Upper lobe of left lung (tissue), 6 donors: Measurements from ENCODE around the gene CREBRF. TPM values are rescaled to one million over a fixed set of nuclear protein-coding genes. Genes with fewer than 3 reads are reported as not detected.
"Not testable (repeated sequence)": the region's sequence is repeated elsewhere in the genome, so short reads cannot be mapped to it uniquely, and the experiment has no call there.

ENCODE experiments used
- ATAC-seq, 2 donors: fragments of 200-7000 bp; cut with Tn5 transposase; one replicate each; pipeline ENCODE4 v1.9.1; 2022; ENCODE audit warnings: mild to moderate bottlenecking in 2 of 2, moderate library complexity in 2 of 2; ENCODE audit not compliant: low FRiP score in 2 of 2
- DNase-seq, 2 donors: peaks; one replicate each; pipeline ENCODE4 v3.0.0-alpha.2; 2019 to 2020
- H3K27ac ChIP-seq, 4 donors: fragments of 200-600 bp; sonication (generic); one replicate each; pipeline ENCODE4 v1.5.1; 2016 to 2019
- H3K27me3 ChIP-seq, 4 donors: fragments of 200-600 bp; sonication (generic); one replicate each; pipeline ENCODE4 v1.5.1; 2017 to 2019
- H3K36me3 ChIP-seq, 4 donors: fragments of 200-600 bp; sonication (generic); one replicate each; pipeline ENCODE4 v1.5.1; 2016 to 2019
- H3K4me1 ChIP-seq, 4 donors: fragments of 200-600 bp; sonication (generic); one replicate each; pipeline ENCODE4 v1.5.1; 2018 to 2019
- H3K4me3 ChIP-seq, 4 donors: fragments of 200-600 bp; sonication (generic); one replicate each; pipeline ENCODE4 v1.5.1; 2017 to 2019; ENCODE audit warnings: mild to moderate bottlenecking in 2 of 4, moderate library complexity in 1 of 4
- H3K9me3 ChIP-seq, 4 donors: fragments of 200-600 bp; sonication (generic); one replicate each; pipeline ENCODE4 v1.5.1; 2018 to 2019
- EP300 ChIP-seq, 4 donors: sonication (generic); formaldehyde crosslinking; IDR thresholded peaks; one replicate each; pipeline ENCODE4 v1.5.1; 2017; ENCODE audit warnings: antibody characterized with exemption in 4 of 4, control low read depth in 2 of 4
- POLR2A ChIP-seq, 4 donors: fragments of 450-650 bp; IDR thresholded peaks; one replicate each; pipeline ENCODE4 v1.5.1; 2016 to 2017; ENCODE audit warnings: antibody characterized with exemption in 4 of 4, mild to moderate bottlenecking in 2 of 4
- POLR2AphosphoS5 ChIP-seq, 2 donors: sonication (generic); formaldehyde crosslinking; IDR thresholded peaks; one replicate each; pipeline ENCODE4 v1.5.1; 2017; ENCODE audit warnings: antibody characterized with exemption in 2 of 2
- WGBS, 2 donors: methylation state at CpG; one replicate each; pipeline ENCODE4 v1.1.5; 2017 to 2018; 5-methylcytosine and 5-hydroxymethylcytosine counted together
- total RNA-seq, 6 donors: library from RNA; depleted of rRNA in 4 of 6; stranded (reverse); fragments of >200 nt in 4 of 6; gene quantifications; one replicate each; pipeline versions ENCODE4 v1.1.0 to v1.2.1, GENCODE V29; 2016 to 2021
- TF ChIP-seq, protein P1 (sequence below), 6 experiments: fragments of 450-650 bp in 4 of 6; fragments of 200-600 bp in 2 of 6; sonication (generic) in 2 of 6; IDR thresholded peaks; one replicate each; pipeline ENCODE4 v1.5.1; 2016 to 2019; ENCODE audit warnings: antibody characterized with exemption in 6 of 6
- donor health status: DM: no; HTN: no; CAD: no; lungs with moderate emphysema.
- donor health status: DM: no; HTN: yes; CAD: no; lungs with severe emphysema.

CREBRF gene
- total RNA-seq, 6 donors from 2014 or later: 22.0 to 65.0 (median 38.0) TPM

DNA sequence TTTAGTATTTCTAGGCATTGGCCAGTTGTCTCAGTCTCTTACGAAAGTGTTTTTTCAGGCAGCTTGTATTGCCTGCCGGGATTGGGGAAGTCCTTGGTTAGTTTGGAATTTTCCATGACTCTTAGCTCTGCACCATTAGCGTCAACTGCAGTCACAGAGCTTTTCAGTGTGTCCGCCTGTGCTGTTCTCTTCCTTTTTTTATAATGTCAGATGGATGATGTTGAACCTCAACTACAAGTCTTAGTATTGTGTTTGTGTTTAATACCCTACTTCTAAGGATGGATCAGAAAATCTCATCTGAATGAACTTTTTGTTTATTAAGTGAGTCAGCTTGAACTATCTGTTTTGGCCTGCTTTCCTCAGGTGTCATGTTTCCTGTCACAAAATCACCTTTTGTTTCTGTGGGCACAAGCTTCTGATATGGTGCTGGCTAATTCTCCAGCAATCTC is 39.5 kb upstream of the CREBRF start:
- no peak overlapping the region for H3K4me3 ChIP-seq
- no peaks in the 10 kb centered on the region for H3K9me3 ChIP-seq
- DNase-seq (peak in 1 of 2 donors; percentile 68), ATAC-seq (peak; percentile 65 to 84)
- peaks cover 7 to 15% (median 12%) of the 10 kb centered on the region in 4 donors for H3K36me3 ChIP-seq
- H3K27me3 ChIP-seq: no peaks in the 10 kb centered on the region
- 35 to 46% methylated on average over 4 of the region's 4 CpGs for WGBS, 2 donors
- TF ChIP-seq EP300 (IDR thresholded peaks at IDR 0.05): peak in 1 of 4 donors; percentile 80
- peak in 1 of 4 donors; percentile 56 for TF ChIP-seq POLR2A (IDR thresholded peaks at IDR 0.05)
- TF ChIP-seq, protein P1, sequence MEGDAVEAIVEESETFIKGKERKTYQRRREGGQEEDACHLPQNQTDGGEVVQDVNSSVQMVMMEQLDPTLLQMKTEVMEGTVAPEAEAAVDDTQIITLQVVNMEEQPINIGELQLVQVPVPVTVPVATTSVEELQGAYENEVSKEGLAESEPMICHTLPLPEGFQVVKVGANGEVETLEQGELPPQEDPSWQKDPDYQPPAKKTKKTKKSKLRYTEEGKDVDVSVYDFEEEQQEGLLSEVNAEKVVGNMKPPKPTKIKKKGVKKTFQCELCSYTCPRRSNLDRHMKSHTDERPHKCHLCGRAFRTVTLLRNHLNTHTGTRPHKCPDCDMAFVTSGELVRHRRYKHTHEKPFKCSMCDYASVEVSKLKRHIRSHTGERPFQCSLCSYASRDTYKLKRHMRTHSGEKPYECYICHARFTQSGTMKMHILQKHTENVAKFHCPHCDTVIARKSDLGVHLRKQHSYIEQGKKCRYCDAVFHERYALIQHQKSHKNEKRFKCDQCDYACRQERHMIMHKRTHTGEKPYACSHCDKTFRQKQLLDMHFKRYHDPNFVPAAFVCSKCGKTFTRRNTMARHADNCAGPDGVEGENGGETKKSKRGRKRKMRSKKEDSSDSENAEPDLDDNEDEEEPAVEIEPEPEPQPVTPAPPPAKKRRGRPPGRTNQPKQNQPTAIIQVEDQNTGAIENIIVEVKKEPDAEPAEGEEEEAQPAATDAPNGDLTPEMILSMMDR (IDR thresholded peaks at IDR 0.05): no peak
- peak in 1 of 2 donors; percentile 17 for TF ChIP-seq POLR2AphosphoS5 (IDR thresholded peaks at IDR 0.05)
- peaks cover 41 to 63% (median 56%) of the 10 kb centered on the region in 4 donors for H3K4me1 ChIP-seq
- H3K27ac ChIP-seq: peak overlapping the region; percentile 54 to 86 (median 75)

DNA sequence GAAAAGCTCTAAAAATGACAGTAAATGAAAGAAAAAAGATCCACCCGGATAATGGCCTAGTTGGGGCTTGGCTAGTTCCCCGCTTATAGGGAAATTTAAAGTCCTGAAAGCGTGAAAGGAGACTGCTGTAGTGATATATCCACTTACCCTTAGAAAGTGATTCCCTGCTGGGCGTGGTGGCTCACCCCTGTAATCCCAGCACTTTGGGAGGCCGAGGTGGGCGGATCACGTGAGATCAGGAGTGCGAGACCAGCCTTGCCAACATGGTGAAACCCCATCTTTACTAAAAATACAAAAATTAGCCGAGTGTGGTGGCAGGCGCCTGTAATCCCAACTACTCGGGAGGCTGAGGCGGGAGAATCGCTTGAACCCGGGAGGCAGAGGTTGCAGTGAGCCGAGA is 39.1 kb upstream of the CREBRF start:
- Histone ChIP-seq H3K4me1 (peaks cover 37 to 61% (median 51%) of the 10 kb centered on the region in 4 donors), H3K27ac (peak overlapping the region; percentile 54 to 86 (median 75)), H3K36me3 (peaks cover 7 to 19% (median 16%) of the 10 kb centered on the region in 4 donors)
- H3K27me3 ChIP-seq, H3K9me3 ChIP-seq, DNase-seq, H3K4me3 ChIP-seq, ATAC-seq: not testable (repeated sequence)
- 90 to 98% methylated on average over 15 of the region's 15 CpGs for WGBS, 2 donors

DNA sequence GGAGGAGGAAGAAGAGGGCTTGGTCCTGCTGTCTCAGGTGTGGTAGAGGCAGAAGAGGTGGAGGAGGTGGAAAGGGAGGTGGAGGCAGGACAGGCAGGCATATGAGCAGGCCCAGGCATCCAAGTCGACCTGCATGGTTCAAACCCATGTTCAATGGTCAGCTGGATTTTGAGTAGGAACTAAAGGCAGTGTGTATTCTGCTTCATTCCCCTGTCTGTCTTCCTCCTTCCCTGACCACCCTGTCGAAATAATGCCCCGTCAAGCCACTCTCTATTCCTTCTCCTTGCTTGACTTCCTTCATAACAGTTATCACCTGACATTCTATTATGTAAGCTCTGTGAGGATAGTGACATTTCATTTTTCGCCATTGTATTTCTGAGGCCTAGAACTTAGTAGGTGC is 37.8 kb upstream of the CREBRF start:
- 75 to 77% methylated on average over 4 of the region's 4 CpGs for WGBS, 2 donors
- DNase-seq: peak in 1 of 2 donors; percentile 51
- no peak overlapping the region for H3K4me3 ChIP-seq
- H3K36me3 ChIP-seq: peaks cover 7 to 28% (median 17%) of the 10 kb centered on the region in 4 donors
- TF ChIP-seq POLR2A (IDR thresholded peaks at IDR 0.05): peak in 1 of 4 donors; percentile 41
- no peak for TF ChIP-seq EP300 (IDR thresholded peaks at IDR 0.05)
- peaks cover 26 to 51% (median 41%) of the 10 kb centered on the region in 4 donors for H3K4me1 ChIP-seq
- H3K9me3 ChIP-seq: no peaks in the 10 kb centered on the region
- H3K27ac ChIP-seq: peak overlapping the region in 3 of 4 donors; percentile 30 to 86 (median 83)
- peak in 1 of 2 donors; percentile 45 for ATAC-seq
- no peaks in the 10 kb centered on the region for H3K27me3 ChIP-seq

DNA sequence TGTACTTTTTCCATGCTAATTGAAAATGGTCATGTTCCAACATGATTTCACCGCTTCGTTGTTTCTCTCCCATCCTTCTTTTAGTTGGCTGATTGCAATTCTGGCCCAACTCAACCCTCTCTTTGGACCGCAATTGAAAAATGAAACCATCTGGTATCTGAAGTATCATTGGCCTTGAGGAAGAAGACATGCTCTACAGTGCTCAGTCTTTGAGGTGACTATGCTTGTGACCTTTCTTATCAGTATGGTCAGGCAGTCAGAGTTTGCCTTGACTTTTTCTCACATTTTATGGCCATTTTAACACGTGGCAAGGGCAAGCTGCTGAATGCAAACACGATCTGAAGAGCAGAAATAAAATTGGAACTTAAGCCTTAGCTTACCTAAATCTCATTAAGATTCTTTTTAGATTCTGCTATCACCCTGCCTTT is 36.0 kb upstream of the CREBRF start:
- ATAC-seq (peak in 1 of 2 donors; percentile 27), DNase-seq (no peak)
- 78 to 83% methylated on average over 5 of the region's 5 CpGs for WGBS, 2 donors
- H3K4me3 ChIP-seq: no peak overlapping the region
- no peaks in the 10 kb centered on the region for H3K9me3 ChIP-seq
- TF ChIP-seq, protein P1 (IDR thresholded peaks at IDR 0.05): no peak
- TF ChIP-seq POLR2AphosphoS5 (IDR thresholded peaks at IDR 0.05) (no peak), POLR2A (IDR thresholded peaks at IDR 0.05) (no peak)
- H3K27ac ChIP-seq: peak overlapping the region in 2 of 4 donors; percentile 5 to 9
- H3K27me3 ChIP-seq: no peaks in the 10 kb centered on the region
- peaks cover 20 to 34% (median 27%) of the 10 kb centered on the region in 4 donors for H3K4me1 ChIP-seq
- H3K36me3 ChIP-seq: peaks cover 7 to 33% (median 17%) of the 10 kb centered on the region in 4 donors

DNA sequence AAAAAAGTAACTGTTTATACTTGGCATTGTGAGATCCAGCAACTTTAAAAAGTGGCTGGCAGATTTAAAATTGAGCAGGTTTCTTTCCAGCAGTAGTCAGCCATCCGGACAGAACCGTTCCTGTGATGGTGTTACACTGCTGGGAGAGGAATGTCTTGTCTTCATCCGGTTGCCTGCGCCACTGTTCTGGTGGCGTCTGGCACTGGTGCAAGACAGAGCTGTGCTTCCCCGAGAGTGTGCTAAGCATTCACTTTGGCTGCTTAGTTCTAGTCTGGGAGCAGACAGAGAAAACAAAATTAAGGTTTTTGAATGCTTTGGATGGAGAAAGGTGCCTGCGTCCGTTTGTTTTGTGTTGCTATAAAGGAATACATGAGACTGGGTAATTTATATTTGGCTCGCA is 35.5 kb upstream of the CREBRF start:
- Histone ChIP-seq H3K27me3 (no peaks in the 10 kb centered on the region), H3K36me3 (peaks cover 7 to 33% (median 17%) of the 10 kb centered on the region in 4 donors), H3K9me3 (no peaks in the 10 kb centered on the region), H3K4me3 (no peak overlapping the region), H3K27ac (peak overlapping the region in 1 of 4 donors; percentile 9), H3K4me1 (peaks cover 15 to 29% (median 23%) of the 10 kb centered on the region in 4 donors)
- no peak for DNase-seq
- WGBS, 2 donors: 79 to 96% methylated on average over 9 of the region's 9 CpGs
- TF ChIP-seq POLR2AphosphoS5 (IDR thresholded peaks at IDR 0.05): no peak
- TF ChIP-seq POLR2A (IDR thresholded peaks at IDR 0.05): no peak
- TF ChIP-seq EP300 (IDR thresholded peaks at IDR 0.05): no peak
- TF ChIP-seq, protein P1 (IDR thresholded peaks at IDR 0.05): no peak
- no peak for ATAC-seq

DNA sequence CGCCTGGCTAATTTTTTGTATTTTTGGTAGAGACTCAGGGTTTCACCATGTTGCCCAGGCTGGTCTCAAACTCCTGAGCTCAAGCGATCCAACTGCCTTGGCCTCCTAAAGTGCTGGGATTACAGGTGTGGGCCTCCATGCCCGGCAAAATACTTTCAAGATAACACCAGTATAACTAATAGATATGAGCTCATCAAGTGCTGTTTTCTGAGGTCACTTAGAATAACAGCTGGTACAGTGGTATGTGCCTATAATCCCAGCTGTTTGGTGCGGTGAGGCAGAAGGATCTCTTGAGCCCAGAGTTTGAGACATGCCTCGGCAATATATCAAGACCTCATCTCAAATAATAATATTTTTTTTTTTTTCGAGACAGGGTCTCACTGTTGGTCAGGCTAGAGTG is 30.5 kb upstream of the CREBRF start:
- no peak overlapping the region for H3K4me3 ChIP-seq
- ATAC-seq (no peak), DNase-seq (no peak)
- H3K4me1 ChIP-seq: peaks cover 18 to 36% (median 24%) of the 10 kb centered on the region in 4 donors
- WGBS, 2 donors: 89 to 91% methylated on average over 6 of the region's 6 CpGs
- TF ChIP-seq POLR2A (IDR thresholded peaks at IDR 0.05) (no peak), EP300 (IDR thresholded peaks at IDR 0.05) (no peak), POLR2AphosphoS5 (IDR thresholded peaks at IDR 0.05) (no peak)
- TF ChIP-seq, protein P1 (IDR thresholded peaks at IDR 0.05): no peak
- no peaks in the 10 kb centered on the region for H3K27me3 ChIP-seq
- H3K36me3 ChIP-seq: peaks cover under 1 to 27% (median 14%) of the 10 kb centered on the region in 4 donors
- H3K27ac ChIP-seq: no peak overlapping the region
- H3K9me3 ChIP-seq: no peaks in the 10 kb centered on the region
